Cardiac muscle cell (in vitro differentiated cells and primary cell): ENCODE measurements around the gene AK9. TPM values are rescaled to one million over a fixed set of nuclear protein-coding genes. Genes with fewer than 3 reads are reported as not detected.

Experiments
- DNase-seq, 2 donors: peaks; one replicate each; pipeline versions ENCODE4 v3.0.0 to v3.0.0-alpha.2; 2010 to 2017; ENCODE audit warnings: low read depth in 1 of 2, low spot score in 1 of 2
- H3K27ac ChIP-seq: fragments of 200-600 bp; sonication (generic); 2 replicates; pipeline ENCODE4 v1.5.1; 2016
- H3K27me3 ChIP-seq: fragments of 200-600 bp; sonication (generic); 2 replicates; pipeline ENCODE4 v1.6.0; 2016; ENCODE audit warnings: control low read depth
- H3K36me3 ChIP-seq: fragments of 200-600 bp; sonication (generic); 2 replicates; pipeline ENCODE4 v1.5.1; 2016; ENCODE audit warnings: control low read depth
- H3K4me1 ChIP-seq: fragments of 200-600 bp; sonication (generic); 2 replicates; pipeline ENCODE4 v1.8.1; 2017; ENCODE audit warnings: low read depth, mild to moderate bottlenecking, mixed run types
- H3K4me3 ChIP-seq: fragments of 200-600 bp; sonication (generic); 2 replicates; pipeline ENCODE4 v1.5.1; 2016; ENCODE audit warnings: mild to moderate bottlenecking
- H3K9me3 ChIP-seq: fragments of 200-600 bp; sonication (generic); 2 replicates; pipeline ENCODE4 v1.5.1; 2017; ENCODE audit warnings: low read depth, mild to moderate bottlenecking, control low read depth
- CTCF ChIP-seq: IDR thresholded peaks from 2 replicates; pipeline ENCODE4 v1.5.1; 2012; ENCODE audit warnings: low read depth, mild to moderate bottlenecking, low read length
- polyA plus RNA-seq: library from polyadenylated mRNA; unstranded; fragments of >200 nt; fragmentation: Nextera tagmentation; extraction: Ambion mirVana; gene quantifications from 2 replicates; pipeline ENCODE4 v1.2.1, GENCODE V29; 2016
- total RNA-seq: library from RNA; depleted of rRNA; stranded (reverse); fragments of >200 nt; gene quantifications from 2 replicates; pipeline ENCODE4 v1.2.3, GENCODE V29; 2016

AK9 gene
- total and polyA plus RNA-seq, 2 experiments from 2014 or later = 8.3 to 18.6 TPM

- no peaks in the 10 kb centered on the region for H3K9me3 ChIP-seq
- DNase-seq = peak in 1 of 2 donors; percentile 48
- no peaks in the 10 kb centered on the region for H3K36me3 ChIP-seq
- no peak for TF ChIP-seq CTCF
- H3K27me3 ChIP-seq = peaks cover 7% of the 10 kb centered on the region
- H3K4me3 ChIP-seq = no peak overlapping the region
- H3K27ac ChIP-seq = no peak overlapping the region
- H3K4me1 ChIP-seq = no peaks in the 10 kb centered on the region
These were observed 237.2 kb downstream of the AK9 start for GRCh38 chr6:109453594-109454495.

- H3K36me3 ChIP-seq = no peaks in the 10 kb centered on the region
These were observed 237.8 kb downstream of the AK9 start for GRCh38 chr6:109453156-109453555.

GRCh38 chr6:109452181-109452580 lies 238.8 kb downstream of the AK9 start:
- Histone ChIP-seq H3K36me3 (no peaks in the 10 kb centered on the region), H3K27me3 (peaks cover 7% of the 10 kb centered on the region), H3K4me1 (no peaks in the 10 kb centered on the region), H3K9me3 (no peaks in the 10 kb centered on the region), H3K27ac (no peak overlapping the region), H3K4me3 (no peak overlapping the region)
- no peak for DNase-seq
- no peak for TF ChIP-seq CTCF

More at GRCh38 chr6:109453156-109453555, 237.8 kb downstream of the AK9 start:
- H3K27me3 ChIP-seq = peaks cover 7% of the 10 kb centered on the region
- TF ChIP-seq CTCF = no peak
- H3K4me3 ChIP-seq = no peak overlapping the region
- H3K9me3 ChIP-seq = no peaks in the 10 kb centered on the region
- DNase-seq = no peak
- H3K27ac ChIP-seq = no peak overlapping the region
- no peaks in the 10 kb centered on the region for H3K4me1 ChIP-seq

- Histone ChIP-seq H3K27me3 (peaks cover 7% of the 10 kb centered on the region), H3K9me3 (no peaks in the 10 kb centered on the region), H3K4me1 (no peaks in the 10 kb centered on the region), H3K36me3 (no peaks in the 10 kb centered on the region), H3K4me3 (no peak overlapping the region), H3K27ac (no peak overlapping the region)
- TF ChIP-seq CTCF = no peak
- DNase-seq = no peak
These were observed 239.6 kb downstream of the AK9 start for GRCh38 chr6:109451376-109451775.

GRCh38 chr6:109450801-109451200 lies 240.2 kb downstream of the AK9 start:
- H3K9me3 ChIP-seq = no peaks in the 10 kb centered on the region
- H3K27me3 ChIP-seq = peaks cover 7% of the 10 kb centered on the region
- no peaks in the 10 kb centered on the region for H3K4me1 ChIP-seq
- no peak overlapping the region for H3K4me3 ChIP-seq
- H3K27ac ChIP-seq = no peak overlapping the region
- DNase-seq = no peak
- no peak for TF ChIP-seq CTCF
- no peaks in the 10 kb centered on the region for H3K36me3 ChIP-seq
